Dendritic cell treated with granulocyte-macrophage colony-stimulating factor and Interleukin-4, amounts not matched to agents 40 ng/mL and 50 ng/mL, for 4 days (primary cell): ENCODE results near the gene YIPF1.

Experiments
- H3K27ac Mint-ChIP-seq: one replicate; pipeline ENCODE4 v1.8.0; 2022; ENCODE audit warnings: mild to moderate bottlenecking, mixed read lengths
- H3K27me3 Mint-ChIP-seq: one replicate; pipeline ENCODE4 v1.8.0; 2022; ENCODE audit warnings: mild to moderate bottlenecking, mixed read lengths
- H3K36me3 Mint-ChIP-seq: one replicate; pipeline ENCODE4 v1.8.0; 2022; ENCODE audit warnings: low read depth, mixed read lengths
- H3K4me1 Mint-ChIP-seq: one replicate; pipeline ENCODE4 v1.8.0; 2022; ENCODE audit warnings: low read depth, mixed read lengths
- H3K4me3 Mint-ChIP-seq: one replicate; pipeline ENCODE4 v1.8.0; 2022; ENCODE audit warnings: mild to moderate bottlenecking, moderate library complexity, mixed read lengths
- H3K9me3 Mint-ChIP-seq: one replicate; pipeline ENCODE4 v1.8.0; 2022; ENCODE audit warnings: mixed read lengths
- intact Hi-C: fragments of 100-400 bp; cut with micrococcal nuclease; formaldehyde crosslinking; loops from one replicate; pipeline ENCODE4 v1.15.0; 2022

YIPF1 gene

GRCh38 chr1:53906121-53906520 lies 16.5 kb upstream of the YIPF1 start:
- peak overlapping the region; percentile 27 for H3K27ac Mint-ChIP-seq
- intact Hi-C loops = no loop called here
- H3K27me3 Mint-ChIP-seq = no peaks in the 10 kb centered on the region
- H3K9me3 Mint-ChIP-seq = no peaks in the 10 kb centered on the region
- H3K36me3 Mint-ChIP-seq = peaks cover 9% of the 10 kb centered on the region
- H3K4me1 Mint-ChIP-seq = peaks cover 12% of the 10 kb centered on the region
- H3K4me3 Mint-ChIP-seq = no peak overlapping the region

- intact Hi-C loops = no loop called here
- Mint-ChIP-seq H3K9me3 (no peaks in the 10 kb centered on the region), H3K27me3 (no peaks in the 10 kb centered on the region), H3K4me3 (no peak overlapping the region), H3K27ac (no peak overlapping the region), H3K36me3 (peaks cover 9% of the 10 kb centered on the region), H3K4me1 (peaks cover 12% of the 10 kb centered on the region)
Observed at GRCh38 chr1:53905509-53905908, 15.9 kb upstream of the YIPF1 start.

- Mint-ChIP-seq H3K27ac (no peak overlapping the region), H3K36me3 (no peaks in the 10 kb centered on the region), H3K4me1 (peaks cover 19% of the 10 kb centered on the region), H3K9me3 (no peaks in the 10 kb centered on the region), H3K27me3 (no peaks in the 10 kb centered on the region), H3K4me3 (no peak overlapping the region)
- intact Hi-C loops = no loop called here
Observed at GRCh38 chr1:53902235-53903138, 12.9 kb upstream of the YIPF1 start.

- no peaks in the 10 kb centered on the region for H3K27me3 Mint-ChIP-seq
- no peaks in the 10 kb centered on the region for H3K9me3 Mint-ChIP-seq
- H3K36me3 Mint-ChIP-seq = no peaks in the 10 kb centered on the region
- intact Hi-C loops = no loop called here
- no peak overlapping the region for H3K4me3 Mint-ChIP-seq
- peaks cover 29% of the 10 kb centered on the region for H3K4me1 Mint-ChIP-seq
- H3K27ac Mint-ChIP-seq = no peak overlapping the region
Observed at GRCh38 chr1:53899708-53900107, 10.1 kb upstream of the YIPF1 start.

GRCh38 chr1:53899206-53899628 lies 9.6 kb upstream of the YIPF1 start:
- no peak overlapping the region for H3K27ac Mint-ChIP-seq
- intact Hi-C loops = no loop called here
- no peaks in the 10 kb centered on the region for H3K27me3 Mint-ChIP-seq
- H3K9me3 Mint-ChIP-seq = no peaks in the 10 kb centered on the region
- H3K36me3 Mint-ChIP-seq = no peaks in the 10 kb centered on the region
- peaks cover 34% of the 10 kb centered on the region for H3K4me1 Mint-ChIP-seq
- no peak overlapping the region for H3K4me3 Mint-ChIP-seq

GRCh38 chr1:53896635-53897229 lies 7.1 kb upstream of the YIPF1 start:
- H3K4me1 Mint-ChIP-seq = peaks cover 57% of the 10 kb centered on the region
- intact Hi-C loops = no loop called here

GRCh38 chr1:53895421-53895820 lies 5.8 kb upstream of the YIPF1 start:
- Mint-ChIP-seq H3K4me3 (no peak overlapping the region), H3K36me3 (no peaks in the 10 kb centered on the region), H3K27me3 (no peaks in the 10 kb centered on the region), H3K4me1 (peaks cover 65% of the 10 kb centered on the region), H3K9me3 (no peaks in the 10 kb centered on the region), H3K27ac (peak overlapping the region; percentile 67)
- intact Hi-C loops = no loop called here

More at GRCh38 chr1:53896635-53897229, 7.1 kb upstream of the YIPF1 start:
- Mint-ChIP-seq H3K27ac (peak overlapping the region; percentile 41), H3K36me3 (no peaks in the 10 kb centered on the region), H3K27me3 (no peaks in the 10 kb centered on the region), H3K4me3 (no peak overlapping the region), H3K9me3 (no peaks in the 10 kb centered on the region)

GRCh38 chr1:53894644-53895043 lies 5.0 kb upstream of the YIPF1 start:
- intact Hi-C loops = no loop called here
- peaks cover 5% of the 10 kb centered on the region for H3K36me3 Mint-ChIP-seq

GRCh38 chr1:53893999-53894636 lies 4.5 kb upstream of the YIPF1 start, which contains the start of gene DIO1:
TSS of gene DIO1 (plus strand) at chr1:53894187. CDS start at chr1:53894211, 24 bp downstream.
- peaks cover 10% of the 10 kb centered on the region for H3K36me3 Mint-ChIP-seq
- H3K4me3 Mint-ChIP-seq = peak within 1 kb of the TSS; percentile 31
- H3K4me1 Mint-ChIP-seq = peaks cover 77% of the 10 kb centered on the region
- no peaks in the 10 kb centered on the region for H3K27me3 Mint-ChIP-seq
- no peaks in the 10 kb centered on the region for H3K9me3 Mint-ChIP-seq
- intact Hi-C loops = no loop called here
- peak within 1 kb of the TSS; percentile 90 for H3K27ac Mint-ChIP-seq

More at GRCh38 chr1:53894644-53895043, 5.0 kb upstream of the YIPF1 start:
- no peak overlapping the region for H3K4me3 Mint-ChIP-seq
- peaks cover 73% of the 10 kb centered on the region for H3K4me1 Mint-ChIP-seq
- H3K27me3 Mint-ChIP-seq = no peaks in the 10 kb centered on the region
- no peaks in the 10 kb centered on the region for H3K9me3 Mint-ChIP-seq
- peak overlapping the region; percentile 90 for H3K27ac Mint-ChIP-seq

- Mint-ChIP-seq H3K9me3 (no peaks in the 10 kb centered on the region), H3K27ac (peak overlapping the region; percentile 90), H3K4me1 (peaks cover 82% of the 10 kb centered on the region), H3K36me3 (peaks cover 13% of the 10 kb centered on the region), H3K4me3 (peak overlapping the region; percentile 31), H3K27me3 (no peaks in the 10 kb centered on the region)
- intact Hi-C loops = no loop called here
Observed at GRCh38 chr1:53892911-53893310, 3.3 kb upstream of the YIPF1 start.

- intact Hi-C loops = no loop called here
- peaks cover 25% of the 10 kb centered on the region for H3K36me3 Mint-ChIP-seq
- no peaks in the 10 kb centered on the region for H3K27me3 Mint-ChIP-seq
- H3K27ac Mint-ChIP-seq = no peak overlapping the region
- no peaks in the 10 kb centered on the region for H3K9me3 Mint-ChIP-seq
- no peak overlapping the region for H3K4me3 Mint-ChIP-seq
- peaks cover 83% of the 10 kb centered on the region for H3K4me1 Mint-ChIP-seq
Observed at GRCh38 chr1:53891678-53892077, 2.1 kb upstream of the YIPF1 start.

GRCh38 chr1:53891018-53891417 lies 1.4 kb upstream of the YIPF1 start:
- Mint-ChIP-seq H3K9me3 (no peaks in the 10 kb centered on the region), H3K4me1 (peaks cover 81% of the 10 kb centered on the region), H3K27me3 (no peaks in the 10 kb centered on the region), H3K4me3 (no peak overlapping the region), H3K36me3 (peaks cover 32% of the 10 kb centered on the region), H3K27ac (no peak overlapping the region)
- intact Hi-C loops = no loop called here

GRCh38 chr1:53890522-53890941 lies 935 bp upstream of the YIPF1 start:
- peaks cover 37% of the 10 kb centered on the region for H3K36me3 Mint-ChIP-seq
- H3K27me3 Mint-ChIP-seq = no peaks in the 10 kb centered on the region
- H3K4me1 Mint-ChIP-seq = peaks cover 80% of the 10 kb centered on the region
- H3K27ac Mint-ChIP-seq = peak overlapping the region; percentile 96
- no peaks in the 10 kb centered on the region for H3K9me3 Mint-ChIP-seq
- peak overlapping the region; percentile 99 for H3K4me3 Mint-ChIP-seq
- intact Hi-C loops = no loop called here

- H3K4me1 Mint-ChIP-seq = peaks cover 61% of the 10 kb centered on the region
- intact Hi-C loops = loop anchor here (1.0 to 2.0 kb wide), 2 partner anchors 50 to 58 kb away; partner anchors contain the start of genes LRRC42 and NDC1
Observed at GRCh38 chr1:53888681-53889080, 916 bp downstream of the YIPF1 start.

More at GRCh38 chr1:53888681-53889080, 916 bp downstream of the YIPF1 start:
- Mint-ChIP-seq H3K9me3 (no peaks in the 10 kb centered on the region), H3K27ac (peak overlapping the region; percentile 96), H3K36me3 (peaks cover 55% of the 10 kb centered on the region), H3K27me3 (no peaks in the 10 kb centered on the region), H3K4me3 (peak overlapping the region; percentile 99)
